ENCODE results near the gene GYS1. TPM values are rescaled to one million over a fixed set of nuclear protein-coding genes. Genes with fewer than 3 reads are reported as not detected.

GYS1 gene
- total and polyA plus RNA-seq, 12 donors, result 23.7 to 63.9 (median 37.3) TPM

DNA sequence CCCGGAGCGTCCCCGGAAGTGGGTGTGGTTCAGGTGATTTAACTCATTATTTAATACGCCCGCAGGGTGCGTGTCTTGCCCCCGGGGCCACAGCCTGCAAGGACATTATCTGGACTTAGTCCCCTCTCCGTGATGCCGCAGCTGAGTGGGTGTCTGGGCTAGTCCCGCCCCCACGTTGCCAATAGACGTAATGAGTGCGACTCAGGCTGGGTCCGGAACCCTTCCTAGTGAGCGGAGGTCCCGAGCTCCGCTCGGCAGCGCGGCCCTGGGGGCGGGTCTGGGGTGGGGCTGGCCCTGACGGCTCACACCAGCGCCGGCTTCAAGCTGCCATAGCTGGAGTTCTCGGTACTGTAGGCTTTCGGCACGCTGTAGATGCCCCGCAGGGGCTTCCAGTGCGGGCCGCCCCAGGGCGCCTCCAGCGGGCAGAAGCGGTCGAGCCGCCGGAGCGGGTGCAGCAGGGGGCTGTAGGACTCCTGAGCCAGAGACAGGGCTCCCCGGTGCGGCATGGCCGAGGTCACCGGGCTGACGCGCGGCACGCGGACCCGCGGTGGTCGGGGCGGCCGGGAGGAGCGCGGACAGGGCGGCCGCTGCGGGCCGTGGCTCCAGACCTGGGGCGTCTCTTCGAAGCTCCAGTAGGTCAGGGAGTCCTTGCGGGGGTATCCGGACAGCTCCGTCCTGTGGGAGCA lies 24.7 kb upstream of the GYS1 start:
- Histone ChIP-seq H3K36me3 (replicated peaks in 1 of 2) (peaks cover 0 to 5% of the 10 kb centered on the region in 2 donors), H3K4me3 (peak overlapping the region in 2 of 4 donors; percentile 22 to 51), H3K9me3 (replicated peaks in 1 of 3) (no peaks in the 10 kb centered on the region), H3K27ac (no peak overlapping the region), H3K27me3 (no peaks in the 10 kb centered on the region), H3K4me1 (replicated peaks in 1 of 2) (peaks cover 3 to 19% of the 10 kb centered on the region in 2 donors)
- DNase-seq, result peak in 5 of 7 donors; percentile 44 to 58 (median 50)
- TF ChIP-seq, protein P1, sequence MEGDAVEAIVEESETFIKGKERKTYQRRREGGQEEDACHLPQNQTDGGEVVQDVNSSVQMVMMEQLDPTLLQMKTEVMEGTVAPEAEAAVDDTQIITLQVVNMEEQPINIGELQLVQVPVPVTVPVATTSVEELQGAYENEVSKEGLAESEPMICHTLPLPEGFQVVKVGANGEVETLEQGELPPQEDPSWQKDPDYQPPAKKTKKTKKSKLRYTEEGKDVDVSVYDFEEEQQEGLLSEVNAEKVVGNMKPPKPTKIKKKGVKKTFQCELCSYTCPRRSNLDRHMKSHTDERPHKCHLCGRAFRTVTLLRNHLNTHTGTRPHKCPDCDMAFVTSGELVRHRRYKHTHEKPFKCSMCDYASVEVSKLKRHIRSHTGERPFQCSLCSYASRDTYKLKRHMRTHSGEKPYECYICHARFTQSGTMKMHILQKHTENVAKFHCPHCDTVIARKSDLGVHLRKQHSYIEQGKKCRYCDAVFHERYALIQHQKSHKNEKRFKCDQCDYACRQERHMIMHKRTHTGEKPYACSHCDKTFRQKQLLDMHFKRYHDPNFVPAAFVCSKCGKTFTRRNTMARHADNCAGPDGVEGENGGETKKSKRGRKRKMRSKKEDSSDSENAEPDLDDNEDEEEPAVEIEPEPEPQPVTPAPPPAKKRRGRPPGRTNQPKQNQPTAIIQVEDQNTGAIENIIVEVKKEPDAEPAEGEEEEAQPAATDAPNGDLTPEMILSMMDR (IDR thresholded peaks at IDR 0.05), result peak in 5 of 6 experiments; percentile 19 to 50 (median 26)
- no peak for TF ChIP-seq POLR2A (IDR thresholded peaks at IDR 0.05)
- intact Hi-C loops (cut with DNase I), result no loop called here
- 0 to 2% (median 1%) methylated on average over 5 to 62 of the region's 62 CpGs for WGBS, 4 donors

DNA sequence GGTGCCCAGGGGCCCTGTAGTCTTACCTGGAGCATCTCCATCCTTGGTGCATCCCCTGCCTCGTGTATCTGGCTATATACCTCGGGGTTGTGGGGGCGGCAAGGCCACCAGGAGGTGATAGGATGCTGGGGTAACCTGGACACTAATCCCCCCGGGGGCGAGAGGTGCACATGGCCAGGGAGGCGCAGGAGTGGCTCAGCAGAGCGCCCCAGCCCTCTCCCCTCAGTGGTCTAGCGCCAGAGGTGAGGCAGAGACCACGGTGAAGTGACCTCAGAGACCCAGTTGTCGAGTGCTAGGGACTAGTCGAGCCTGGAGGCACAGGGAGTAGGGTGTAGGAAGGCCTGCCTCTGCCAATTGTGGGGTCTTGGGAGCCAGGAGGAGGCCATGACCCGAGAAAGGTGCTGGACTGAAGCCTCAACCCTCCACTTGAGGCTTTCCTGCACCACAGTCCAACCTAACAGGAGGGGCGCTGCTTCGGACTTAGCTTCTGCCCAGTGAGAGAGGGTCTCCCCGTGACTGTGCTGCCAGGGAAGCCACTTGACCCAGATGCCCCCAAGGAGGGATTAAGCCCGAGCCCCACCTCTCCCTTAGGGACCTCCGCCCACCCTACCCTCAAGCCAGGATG lies 24.0 kb upstream of the GYS1 start, which contains the start of gene LHB:
LHB (minus strand) TSS at position 51 of the 625 bp plus-strand sequence; CDS start at position 41, 10 bp downstream.
- no peak for DNase-seq
- no peak within 1 kb of the TSS for H3K27ac ChIP-seq
- peaks cover 0 to 8% of the 10 kb centered on the region in 2 donors for H3K36me3 ChIP-seq (replicated peaks in 1 of 2)
- H3K4me3 ChIP-seq, result peak within 1 kb of the TSS in 2 of 4 donors; percentile 22 to 51
- intact Hi-C loops (cut with DNase I), result no loop called here
- TF ChIP-seq, protein P1 (IDR thresholded peaks at IDR 0.05), result no peak
- no peak for TF ChIP-seq POLR2A (IDR thresholded peaks at IDR 0.05)
- H3K9me3 ChIP-seq (replicated peaks in 1 of 3), result no peaks in the 10 kb centered on the region
- H3K4me1 ChIP-seq (replicated peaks in 1 of 2), result peaks cover 3 to 19% of the 10 kb centered on the region in 2 donors
- 68 to 81% (median 72%) methylated on average over 9 to 17 of the region's 17 CpGs for WGBS, 4 donors
- no peaks in the 10 kb centered on the region for H3K27me3 ChIP-seq

- no peaks in the 10 kb centered on the region for H3K27me3 ChIP-seq
- DNase-seq, result no peak
- no peaks in the 10 kb centered on the region for H3K9me3 ChIP-seq (replicated peaks in 1 of 3)
- 90 to 96% (median 93%) methylated on average over 9 to 26 of the region's 29 CpGs for WGBS, 4 donors
- TF ChIP-seq POLR2A (IDR thresholded peaks at IDR 0.05), result no peak
- TF ChIP-seq, protein P1 (IDR thresholded peaks at IDR 0.05), result no peak
- peaks cover 0 to 11% of the 10 kb centered on the region in 2 donors for H3K36me3 ChIP-seq (replicated peaks in 1 of 2)
- H3K4me3 ChIP-seq, result no peak overlapping the region
- intact Hi-C loops (cut with DNase I), result no loop called here
- peaks cover 3 to 19% of the 10 kb centered on the region in 2 donors for H3K4me1 ChIP-seq (replicated peaks in 1 of 2)
- H3K27ac ChIP-seq, result no peak overlapping the region
These were observed 23.1 kb upstream of the GYS1 start for GRCh38 chr19:49016067-49016839.

GRCh38 chr19:49014870-49015255 lies 21.8 kb upstream of the GYS1 start:
- 91 to 94% (median 93%) methylated on average over 14 to 18 of the region's 18 CpGs for WGBS, 4 donors
- H3K27me3 ChIP-seq, result no peaks in the 10 kb centered on the region
- intact Hi-C loops (cut with DNase I), result no loop called here
- no peaks in the 10 kb centered on the region for H3K9me3 ChIP-seq (replicated peaks in 1 of 3)
- peaks cover 3 to 19% of the 10 kb centered on the region in 2 donors for H3K4me1 ChIP-seq (replicated peaks in 1 of 2)
- H3K4me3 ChIP-seq, result no peak overlapping the region
- peaks cover 0 to 21% of the 10 kb centered on the region in 2 donors for H3K36me3 ChIP-seq (replicated peaks in 1 of 2)
- DNase-seq, result no peak
- no peak overlapping the region for H3K27ac ChIP-seq
- TF ChIP-seq, protein P1 (IDR thresholded peaks at IDR 0.05), result no peak

Data from adrenal gland (tissue), 12 donors.